HG03064 (cell line): ENCODE measurements around the gene ZNF366.

Experiments
- ATAC-seq: cut with Tn5 transposase; IDR thresholded peaks from one replicate; pipeline ENCODE4 v1.9.1; 2021; ENCODE audit warnings: low read depth; ENCODE audit not compliant: unreplicated experiment

The ZNF366 gene

GRCh38 chr5:72495410-72495809 is 11.8 kb downstream of the ZNF366 start:
- no peak for ATAC-seq

GRCh38 chr5:72494623-72495124 is 12.5 kb downstream of the ZNF366 start:
- no peak for ATAC-seq

- ATAC-seq: no peak
Observed at GRCh38 chr5:72489536-72489935, 17.7 kb downstream of the ZNF366 start.

GRCh38 chr5:72488756-72489155 is 18.5 kb downstream of the ZNF366 start:
- no peak for ATAC-seq

- no peak for ATAC-seq
Observed at GRCh38 chr5:72487177-72487576, 20.0 kb downstream of the ZNF366 start.

- ATAC-seq: no peak
Observed at GRCh38 chr5:72486371-72486770, 20.8 kb downstream of the ZNF366 start.

- ATAC-seq: no peak
Observed at GRCh38 chr5:72485430-72485974, 21.7 kb downstream of the ZNF366 start.

- no peak for ATAC-seq
Observed at GRCh38 chr5:72482046-72482445, 25.2 kb downstream of the ZNF366 start.

GRCh38 chr5:72480841-72481240 is 26.4 kb downstream of the ZNF366 start:
- ATAC-seq: no peak

- ATAC-seq: no peak
Observed at GRCh38 chr5:72479921-72480320, 27.3 kb downstream of the ZNF366 start.

- ATAC-seq: no peak
Observed at GRCh38 chr5:72478684-72479083, 28.5 kb downstream of the ZNF366 start.

GRCh38 chr5:72478276-72478675 is 28.9 kb downstream of the ZNF366 start:
- ATAC-seq: no peak

- no peak for ATAC-seq
Observed at GRCh38 chr5:72477644-72478043, 29.6 kb downstream of the ZNF366 start.

- ATAC-seq: no peak
Observed at GRCh38 chr5:72477176-72477575, 30.0 kb downstream of the ZNF366 start.

- ATAC-seq: no peak
Observed at GRCh38 chr5:72476721-72477120, 30.5 kb downstream of the ZNF366 start.

GRCh38 chr5:72476275-72476674 is 30.9 kb downstream of the ZNF366 start:
- ATAC-seq: no peak

GRCh38 chr5:72474516-72474915 is 32.7 kb downstream of the ZNF366 start:
- no peak for ATAC-seq

- no peak for ATAC-seq
Observed at GRCh38 chr5:72474046-72474500, 33.1 kb downstream of the ZNF366 start.

GRCh38 chr5:72472666-72473422 is 34.4 kb downstream of the ZNF366 start:
- ATAC-seq: no peak

GRCh38 chr5:72472031-72472430 is 35.2 kb downstream of the ZNF366 start:
- ATAC-seq: no peak

GRCh38 chr5:72470826-72471225 is 36.4 kb downstream of the ZNF366 start:
- no peak for ATAC-seq

GRCh38 chr5:72468606-72469005 is 38.6 kb downstream of the ZNF366 start:
- no peak for ATAC-seq
